ENCODE measurements around the gene FABP3.

The FABP3 gene

GRCh38 chr1:31373897-31374486 lies 1.1 kb upstream of the FABP3 start:
- DNase-seq: peak; percentile 47

DNA sequence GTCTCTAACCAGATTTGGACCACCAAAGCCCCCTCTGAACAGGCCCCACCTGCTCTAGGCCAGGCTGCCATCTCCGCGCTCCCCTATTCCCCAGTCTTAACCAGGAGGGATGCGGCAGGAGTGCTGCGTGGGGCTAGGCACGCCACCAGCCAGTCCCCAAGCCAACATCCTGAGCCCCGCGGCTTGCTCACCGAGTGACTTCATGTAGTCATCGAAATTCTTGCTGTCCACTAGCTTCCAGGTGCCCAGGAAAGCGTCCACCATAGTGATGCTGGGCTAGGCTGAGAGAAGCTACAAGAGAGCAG lies 173 bp downstream of the FABP3 start:
- no peak for DNase-seq

DNA sequence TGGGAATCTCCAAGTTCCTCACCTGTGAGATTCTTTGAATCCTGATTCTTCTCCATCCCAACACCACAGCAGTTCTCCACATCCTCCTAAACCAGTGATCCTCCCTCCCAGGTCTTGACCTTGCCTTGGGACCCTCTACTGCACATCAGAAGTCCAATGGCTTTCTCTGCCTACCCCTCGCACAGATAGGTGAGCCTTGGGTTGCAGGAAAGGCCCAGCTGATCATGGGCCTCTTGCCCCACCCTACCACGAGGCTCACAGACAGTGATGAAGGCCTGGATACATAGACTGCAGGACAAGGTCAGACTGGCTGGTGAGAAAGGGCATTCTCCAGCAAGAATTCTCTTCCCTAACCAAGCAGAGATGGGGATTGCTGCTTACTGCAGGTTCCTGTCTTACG lies 825 bp downstream of the FABP3 start:
- peak; percentile 23 for DNase-seq

- DNase-seq: peak; percentile 19
These were observed 1.5 kb downstream of the FABP3 start for GRCh38 chr1:31371121-31371959.

DNA sequence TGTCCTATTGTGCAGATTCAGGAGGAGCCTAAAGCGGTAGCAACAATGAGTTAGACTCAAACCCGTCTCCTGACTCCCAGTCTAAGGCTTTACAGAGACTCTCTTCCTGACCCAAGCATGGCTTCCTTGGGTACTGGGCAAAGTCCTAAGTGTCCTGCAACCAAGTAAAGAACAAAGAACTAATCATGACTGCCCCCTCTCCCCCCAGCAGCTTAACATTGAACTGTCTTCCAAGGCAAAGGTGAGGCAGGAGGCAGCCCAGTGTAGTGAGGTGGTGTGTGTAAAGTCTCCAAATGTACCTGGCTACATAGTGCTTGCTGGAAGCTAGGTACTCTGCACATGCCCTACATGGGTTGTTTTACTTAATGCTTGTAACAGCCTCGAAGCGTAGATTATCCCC lies 2.3 kb downstream of the FABP3 start:
- no peak for DNase-seq

GRCh38 chr1:31370021-31370420 lies 2.9 kb downstream of the FABP3 start:
- DNase-seq: no peak

DNA sequence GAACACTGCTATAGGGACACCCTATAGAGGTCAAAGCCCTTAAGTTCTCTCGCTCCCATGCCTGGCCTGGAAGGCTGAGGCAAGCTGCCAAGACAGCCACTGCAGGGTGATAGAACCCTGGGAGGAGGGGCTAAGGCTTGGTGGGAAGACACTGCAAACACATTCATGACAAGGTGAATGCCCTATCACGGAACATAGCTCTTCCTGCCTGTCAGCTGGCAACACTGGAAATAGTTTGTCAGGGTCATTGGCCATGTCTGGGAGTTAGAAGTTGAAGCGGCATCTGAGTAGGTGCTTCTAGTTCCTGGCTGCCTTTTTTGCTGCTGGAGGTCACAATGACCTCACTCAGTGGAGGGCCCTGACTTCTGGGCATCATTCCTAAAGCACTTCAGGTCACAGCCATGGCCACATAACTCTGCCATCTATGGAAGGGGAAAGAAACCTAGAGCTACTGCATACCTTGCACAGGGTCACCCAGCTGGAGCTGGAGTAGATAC lies 4.2 kb downstream of the FABP3 start:
- no peak for DNase-seq

GRCh38 chr1:31366796-31367195 lies 6.1 kb downstream of the FABP3 start:
- no peak for DNase-seq

DNA sequence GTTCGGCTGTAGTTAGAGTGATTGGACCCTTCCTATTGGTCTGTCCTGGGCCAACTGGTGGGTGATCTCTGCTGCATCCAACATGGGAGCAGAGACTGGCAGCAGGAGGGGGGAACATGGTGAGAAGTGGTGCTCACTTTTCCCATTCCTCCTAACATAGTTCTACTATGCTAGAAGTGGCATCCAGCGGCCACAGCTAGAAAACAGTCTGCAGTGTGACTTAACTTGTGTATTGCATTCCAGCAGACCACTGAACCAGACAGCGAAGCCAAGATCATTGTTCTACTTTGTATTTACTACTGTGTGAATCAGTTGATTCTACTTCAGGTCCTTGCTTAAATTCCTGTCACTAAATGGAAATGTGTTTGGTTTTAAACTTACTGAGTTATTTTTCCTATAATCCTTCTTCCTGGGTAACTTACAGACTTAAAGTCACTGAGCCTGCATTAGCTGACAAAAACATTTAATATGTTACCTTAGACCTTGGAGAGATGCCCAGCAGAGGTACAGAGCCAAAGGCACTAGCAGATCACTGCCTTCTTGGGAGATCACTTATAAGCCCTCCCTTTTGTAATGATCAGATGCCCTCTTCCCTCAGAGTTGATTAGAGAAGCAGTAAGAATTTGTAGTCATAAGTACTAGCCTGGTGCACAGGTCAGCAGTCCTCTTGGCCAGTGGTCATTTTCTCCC lies 8.2 kb downstream of the FABP3 start:
- DNase-seq: peak; percentile 38

DNA sequence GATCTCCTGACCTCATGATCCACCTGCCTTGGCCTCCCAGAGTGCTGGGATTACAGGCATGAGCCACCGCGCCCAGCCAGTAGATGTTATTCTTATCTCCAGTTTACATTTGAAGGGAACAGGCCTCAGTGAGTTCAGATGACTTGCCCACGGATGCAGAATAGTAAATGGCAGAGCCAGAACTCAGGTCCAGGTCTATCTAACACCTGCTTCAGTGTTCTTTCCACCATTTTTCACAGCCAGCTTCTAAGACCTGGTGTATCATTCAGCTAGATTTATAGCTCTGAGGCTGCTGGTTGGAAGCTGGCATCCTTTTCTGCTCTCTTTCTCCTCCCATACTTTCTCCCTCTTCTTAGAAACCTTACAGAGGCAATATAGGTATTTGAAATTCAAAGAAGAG lies 10.8 kb downstream of the FABP3 start:
- DNase-seq: no peak

DNA sequence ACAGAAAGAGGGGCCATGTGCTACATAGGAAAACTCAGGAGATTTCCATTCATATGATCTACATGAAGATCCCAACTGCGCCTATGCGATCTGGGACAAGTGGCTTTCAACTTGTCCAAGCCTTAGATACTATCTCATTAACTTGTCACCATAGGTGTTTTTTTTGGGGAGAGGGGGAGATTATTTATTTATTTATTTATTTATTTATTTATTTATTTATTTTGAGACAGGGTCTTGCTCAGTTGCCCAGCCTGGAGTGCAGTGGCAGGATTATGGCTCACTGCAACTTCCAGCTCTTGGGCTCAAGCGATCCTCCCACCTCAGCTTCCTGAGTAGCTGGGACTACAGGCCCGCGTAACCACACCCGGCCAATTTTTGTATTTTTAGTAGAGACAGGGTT lies 11.3 kb downstream of the FABP3 start:
- no peak for DNase-seq

DNA sequence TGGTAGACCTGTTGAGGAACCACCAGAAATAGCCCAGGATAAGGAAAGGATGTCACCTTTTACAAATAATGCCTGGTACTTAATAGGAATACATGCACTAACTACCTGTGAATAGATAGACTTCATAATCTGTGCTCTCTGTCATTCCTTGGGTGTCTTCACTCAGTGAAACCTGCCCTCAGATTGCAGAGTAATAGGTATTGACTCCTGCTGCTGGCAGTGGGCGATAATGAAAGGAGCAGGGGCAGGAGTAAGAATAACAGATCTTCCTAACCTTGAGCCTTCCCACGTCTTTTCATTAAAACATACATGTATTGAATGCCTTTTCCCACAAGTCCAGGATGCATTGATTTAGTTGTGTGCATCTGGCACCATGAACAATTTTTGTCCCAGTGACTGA lies 16.4 kb downstream of the FABP3 start:
- no peak for DNase-seq

- no peak for DNase-seq
These were observed 18.6 kb downstream of the FABP3 start for GRCh38 chr1:31354283-31354682.

DNA sequence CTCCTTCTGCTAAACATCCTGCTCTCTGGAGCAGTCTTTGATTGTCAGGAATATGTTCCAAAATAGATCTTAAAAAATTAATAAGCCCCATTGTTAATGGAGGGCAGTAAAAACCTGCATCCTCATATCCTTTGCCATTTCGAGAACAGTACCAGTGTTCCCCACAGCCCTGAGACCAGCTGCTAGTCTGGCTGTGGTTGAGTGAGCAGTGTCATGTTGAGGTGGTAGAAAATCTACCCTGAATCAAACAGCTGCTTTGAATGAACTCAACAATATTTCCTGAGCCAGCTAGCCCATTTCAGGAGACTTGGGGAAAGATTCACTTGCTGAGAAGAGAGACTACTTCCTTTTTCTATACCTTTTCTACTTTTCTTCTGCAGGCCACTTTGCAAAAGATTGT lies 24.4 kb downstream of the FABP3 start:
- DNase-seq: no peak

DNA sequence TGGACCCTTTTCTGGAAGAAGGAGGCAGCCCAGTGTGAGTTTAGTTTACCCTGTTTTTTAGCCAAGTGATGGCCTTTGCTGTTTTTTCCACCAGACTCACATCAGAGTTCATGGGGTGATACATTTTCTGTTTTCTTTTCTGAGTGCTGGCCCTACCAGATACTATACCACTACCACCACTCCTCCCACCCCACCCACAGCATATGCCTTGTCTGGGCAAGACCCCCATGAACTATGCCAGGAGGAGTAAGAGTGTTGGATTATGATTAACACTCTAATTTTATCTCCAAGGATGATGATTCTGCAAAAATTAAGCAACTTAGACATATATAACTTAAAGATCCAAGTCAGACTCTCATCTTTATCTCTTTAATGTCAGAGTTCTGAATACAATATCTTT lies 26.1 kb downstream of the FABP3 start:
- DNase-seq: no peak

DNA sequence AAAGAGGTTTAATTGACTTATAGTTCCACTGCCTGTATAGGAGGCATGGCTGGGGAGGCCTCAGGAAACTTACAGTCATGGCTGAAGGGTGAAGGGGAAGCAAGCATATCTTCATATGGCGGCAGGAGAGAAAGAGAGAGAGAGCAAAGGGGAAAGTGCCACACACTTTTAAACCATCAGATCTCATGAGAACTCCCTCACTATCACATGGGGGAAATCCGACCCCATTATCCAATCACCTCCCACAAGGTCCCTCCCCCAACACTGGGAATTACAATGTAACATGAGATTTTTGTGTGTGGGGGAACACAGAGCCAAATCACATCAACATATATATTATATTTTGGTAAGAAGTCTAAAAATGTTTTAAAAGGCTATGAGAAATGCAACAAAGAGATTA lies 27.2 kb downstream of the FABP3 start:
- no peak for DNase-seq

GRCh38 chr1:31344503-31344902 lies 28.4 kb downstream of the FABP3 start:
- no peak for DNase-seq

DNA sequence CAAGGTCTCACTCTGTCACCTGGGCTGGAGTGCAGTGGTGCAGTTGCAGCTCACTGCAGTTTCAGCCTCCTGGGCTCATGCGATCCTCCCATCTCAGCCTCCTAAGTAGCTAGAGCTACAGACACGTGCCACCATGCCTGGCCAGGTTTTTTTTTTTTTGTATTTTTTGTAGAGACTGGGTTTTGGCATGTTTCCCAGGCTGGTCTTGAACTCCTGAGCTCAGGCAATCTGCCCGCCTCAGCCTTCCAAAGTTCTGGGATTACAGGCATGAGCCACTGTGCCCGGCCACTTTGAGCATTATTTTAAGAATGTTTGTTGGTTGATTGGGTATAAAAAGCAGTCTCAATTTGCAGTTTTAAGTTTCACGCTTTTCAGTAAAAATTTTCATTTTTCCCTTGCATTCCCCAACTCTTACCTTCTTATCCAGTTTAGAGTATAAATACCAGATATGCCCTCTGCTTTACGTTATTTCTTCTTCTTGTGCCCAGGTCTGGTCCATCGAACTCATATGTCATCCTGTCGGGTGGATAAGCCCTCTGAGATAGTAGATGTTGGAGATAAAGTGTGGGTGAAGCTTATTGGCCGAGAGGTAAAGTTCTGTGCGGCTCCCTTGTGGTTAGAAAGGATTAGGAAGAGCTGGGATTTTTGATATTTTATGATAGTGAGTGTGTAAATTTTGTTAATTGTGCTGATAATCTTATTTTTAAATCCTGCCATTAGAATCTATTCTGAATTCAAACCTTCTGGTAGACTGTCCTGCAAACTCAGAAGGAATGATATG lies 36.0 kb downstream of the FABP3 start:
- no peak for DNase-seq

DNA sequence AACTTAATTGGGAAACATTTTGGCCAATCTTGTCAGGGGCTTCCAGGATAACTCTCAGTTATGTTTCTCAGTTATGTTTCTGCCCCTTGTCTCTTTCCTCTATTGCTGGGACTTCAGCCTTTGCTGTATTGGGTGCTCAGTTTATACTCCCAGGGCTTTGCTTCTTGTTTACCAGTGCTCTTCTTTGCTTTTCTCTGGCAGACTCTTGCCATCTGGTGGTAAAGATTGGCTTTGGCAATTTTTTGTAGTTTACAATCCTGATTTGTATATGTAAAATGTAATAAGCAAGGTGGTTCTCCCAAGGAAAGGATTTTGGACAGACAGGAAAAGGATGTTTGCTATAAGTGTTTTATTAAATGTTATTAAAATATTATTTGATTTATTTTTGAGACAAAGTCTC lies 37.9 kb downstream of the FABP3 start:
- DNase-seq: no peak

- no peak for DNase-seq
These were observed 45.5 kb downstream of the FABP3 start for GRCh38 chr1:31327381-31327780.

DNA sequence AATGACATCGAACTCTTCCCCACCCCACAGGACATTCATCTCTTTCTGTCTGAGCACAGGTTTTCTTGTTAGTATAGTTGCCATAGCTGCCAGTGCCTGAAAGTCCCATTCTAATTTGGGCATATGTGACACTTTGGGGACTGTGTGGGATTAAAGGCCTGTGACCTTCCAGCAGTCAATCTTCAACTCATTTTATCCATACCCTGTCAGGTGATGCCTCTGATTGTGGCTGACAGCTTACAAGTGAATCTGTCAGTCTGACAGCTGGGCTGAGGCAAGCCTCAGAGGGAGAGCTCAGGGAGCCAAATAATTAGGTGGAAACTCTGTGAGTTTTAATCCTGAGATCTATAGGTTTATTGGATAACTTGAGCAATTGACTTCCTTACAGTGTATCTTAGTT lies 46.4 kb downstream of the FABP3 start:
- DNase-seq: no peak

DNA sequence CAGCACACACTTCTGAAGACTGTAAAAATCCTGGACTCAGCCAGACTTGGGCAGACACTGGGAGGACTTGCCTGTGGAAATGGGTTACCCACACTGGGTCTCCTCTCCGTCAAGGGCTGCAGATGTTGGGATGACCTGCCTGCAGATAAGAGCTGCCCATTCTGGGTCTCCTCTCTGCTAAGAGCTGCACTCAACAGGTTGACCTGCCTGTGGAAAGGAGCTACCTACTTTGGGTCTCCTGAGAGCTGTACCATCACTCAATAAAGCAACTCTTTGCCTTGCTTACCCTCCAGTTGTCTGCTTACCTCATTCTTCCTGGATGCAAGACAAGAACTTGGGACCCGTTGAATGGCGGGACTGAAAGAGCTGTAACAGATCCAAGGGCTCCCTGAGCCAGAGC lies 47.9 kb downstream of the FABP3 start:
- DNase-seq: no peak

DNA sequence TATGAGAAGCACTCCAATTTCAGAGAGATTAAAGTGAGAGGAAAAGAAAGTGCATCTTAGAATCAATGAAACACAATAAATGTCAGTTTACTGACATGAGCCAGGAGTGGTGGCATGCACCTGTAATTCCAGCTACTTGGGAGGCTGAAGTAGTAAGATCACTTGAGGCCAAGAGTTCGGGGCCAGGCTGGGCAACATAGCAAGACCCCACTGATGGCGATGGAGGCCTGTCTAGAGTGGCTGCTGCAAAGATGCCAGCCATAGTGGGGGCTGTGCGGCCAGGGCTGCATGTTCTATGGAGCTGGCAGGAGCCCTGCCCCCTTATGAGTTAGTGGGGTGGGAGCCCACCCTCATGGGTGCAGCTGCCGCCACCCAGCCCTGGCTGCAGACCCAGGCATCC lies 48.8 kb downstream of the FABP3 start:
- DNase-seq: no peak
